ENCODE results near the gene NUPR2. TPM values are rescaled to one million over a fixed set of nuclear protein-coding genes. Genes with fewer than 3 reads are reported as not detected.

NUPR2 gene
- total and polyA plus RNA-seq, 2 of the 4 experiments (the other 2 are of a cell fraction): not detected

DNA sequence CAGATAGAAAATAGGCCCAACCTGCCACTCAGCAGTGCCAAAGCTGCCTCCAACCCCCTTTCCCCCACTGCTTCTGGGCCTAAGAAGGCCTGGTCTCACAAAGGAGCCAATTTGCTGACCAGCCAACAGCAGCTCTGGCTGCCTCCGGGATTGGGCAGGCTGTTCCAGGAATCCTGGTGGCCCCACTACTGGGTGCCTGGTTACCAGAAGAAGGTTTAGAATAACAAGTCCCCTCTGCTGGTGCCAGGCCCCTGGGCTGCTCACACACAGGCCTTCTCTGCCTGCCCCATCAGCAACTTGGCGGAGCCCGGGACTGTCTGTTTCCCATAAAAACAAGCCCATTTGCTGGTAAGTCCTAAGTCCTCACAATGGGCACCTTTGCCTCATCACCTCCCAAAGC is 24.6 kb downstream of the NUPR2 start:
- in situ Hi-C loops (cut with MboI; ENCODE audit: low sequenced_read_pairs): loop anchor here (25.0 kb wide), 2 partner anchors 804 to 1329 kb away; partner anchors contain the start of gene SEC61G
- Histone ChIP-seq H3K56ac (ENCODE audit: extremely low read depth, insufficient read depth, low read length) (no peak overlapping the region), H3K18ac (ENCODE audit: low read depth, low read length) (no peak overlapping the region), H3K4me2 (ENCODE audit: low read depth, low read length) (no peak overlapping the region), H2BK15ac (ENCODE audit: low read depth, low read length) (no peak overlapping the region), H3K4ac (ENCODE audit: low read depth, low read length) (no peak overlapping the region), H2AK9ac (replicated peaks; ENCODE audit: low read depth, low read length, poor library complexity) (no peak overlapping the region), H4K8ac (ENCODE audit: low read depth in 2 of 2, low read length in 2 of 2) (no peak overlapping the region), H4K5ac (ENCODE audit: low read depth, low read length) (no peak overlapping the region), H3K9me3 (ENCODE audit: control insufficient read depth, insufficient read depth, low read length) (no peaks in the 10 kb centered on the region), H2BK5ac (ENCODE audit: low read depth, low read length, poor library complexity, severe bottlenecking) (no peak overlapping the region), H3K9ac (ENCODE audit: low read depth, low read length) (no peak overlapping the region), H3K14ac (replicated peaks; ENCODE audit: low read depth, low read length) (no peak overlapping the region), H3K4me3 (ENCODE audit: insufficient read depth, low read depth, low read length) (no peak overlapping the region), H2AK5ac (ENCODE audit: low read depth, low read length) (no peak overlapping the region), H3K23ac (ENCODE audit: low read depth, low read length) (no peak overlapping the region), H3K4me1 (ENCODE audit: control insufficient read depth, insufficient read depth, low read length) (peaks cover 7% of the 10 kb centered on the region), H2AFZ (replicated peaks; ENCODE audit: low read length, poor library complexity) (no peak overlapping the region), H3K79me1 (ENCODE audit: low read depth in 1 of 2, low read length in 2 of 2) (no peaks in the 10 kb centered on the region), H2BK120ac (ENCODE audit: low read depth, low read length) (no peak overlapping the region), H2BK20ac (ENCODE audit: low read depth, low read length) (no peak overlapping the region), H3K36me3 (ENCODE audit: control insufficient read depth, insufficient read depth, low read length) (peaks cover 10% of the 10 kb centered on the region; the same call in 1 of the 2 replicates), H3K9me1 (ENCODE audit: insufficient read depth, low read length) (no peaks in the 10 kb centered on the region; the same call in 1 of the 2 replicates), H4K20me1 (ENCODE audit: insufficient read depth, low read length) (peaks cover 7% of the 10 kb centered on the region; the same call in 1 of the 2 replicates), H3K27me3 (ENCODE audit: control insufficient read depth, insufficient read depth, low read length) (no peaks in the 10 kb centered on the region), H4K91ac (ENCODE audit: insufficient read depth, low read depth, low read length) (no peak overlapping the region), H3K27ac (ENCODE audit: insufficient read depth, low read length) (no peak overlapping the region)
- ChIA-PET POLR2A (ENCODE audit: unreplicated experiment) (no interaction called here), CTCF (interaction anchor here (2.1 kb wide), 1 partner anchor 13 kb away, joined by 6 read pairs; no protein-coding TSS in a partner anchor)
- WGBS, 2 experiments (ENCODE audit: extremely low coverage in 2 of 2, insufficient read length in 1 of 2): 40% methylated on average over 1 of the region's 3 CpGs; no CpG with 5 or more reads in 1 of the 2 experiments
- intact Hi-C loops (cut with micrococcal nuclease): no loop called here
- BruUV-seq (replicated peaks): no TSS peak
- TF ChIP-seq BHLHE40 (IDR thresholded peaks at IDR 0.05; ENCODE audit: low read depth, low read length) (no peak), MAFK (IDR thresholded peaks at IDR 0.05; ENCODE audit: low read depth, low read length) (no peak), RFX5 (IDR thresholded peaks at IDR 0.05; ENCODE audit: low read depth, low read length) (no peak), SMC3 (IDR thresholded peaks at IDR 0.05; ENCODE audit: low read depth, low read length) (no peak), CEBPB (IDR thresholded peaks at IDR 0.05; ENCODE audit: low read depth, low read length) (no peak), NFE2L2 (IDR thresholded peaks at IDR 0.05; ENCODE audit: low read depth, low read length) (no peak), ELK1 (IDR thresholded peaks at IDR 0.05; ENCODE audit: borderline replicate concordance, low read depth, low read length) (no peak), RCOR1 (IDR thresholded peaks at IDR 0.05; ENCODE audit: insufficient replicate concordance, low read length) (no peak), MXI1 (IDR thresholded peaks at IDR 0.05; ENCODE audit: borderline replicate concordance, low read depth, low read length) (no peak), CTCF (conservative IDR thresholded peaks at IDR 0.05; ENCODE audit: low read depth, low read length) (no peak), POLR2A (IDR thresholded peaks at IDR 0.05; ENCODE audit: low read depth, low read length) (no peak), FOS (IDR thresholded peaks at IDR 0.05; ENCODE audit: low read depth, low read length) (no peak), RAD21 (IDR thresholded peaks at IDR 0.05; ENCODE audit: low read length) (no peak), MAZ (IDR thresholded peaks at IDR 0.05; ENCODE audit: borderline replicate concordance, low read depth, low read length) (no peak), CHD1 (IDR thresholded peaks at IDR 0.05; ENCODE audit: low read depth, low read length) (no peak)
- TF ChIP-seq, protein P1, sequence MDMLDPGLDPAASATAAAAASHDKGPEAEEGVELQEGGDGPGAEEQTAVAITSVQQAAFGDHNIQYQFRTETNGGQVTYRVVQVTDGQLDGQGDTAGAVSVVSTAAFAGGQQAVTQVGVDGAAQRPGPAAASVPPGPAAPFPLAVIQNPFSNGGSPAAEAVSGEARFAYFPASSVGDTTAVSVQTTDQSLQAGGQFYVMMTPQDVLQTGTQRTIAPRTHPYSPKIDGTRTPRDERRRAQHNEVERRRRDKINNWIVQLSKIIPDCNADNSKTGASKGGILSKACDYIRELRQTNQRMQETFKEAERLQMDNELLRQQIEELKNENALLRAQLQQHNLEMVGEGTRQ (IDR thresholded peaks at IDR 0.05; ENCODE audit: low read depth, low read length): no peak
- dilution Hi-C loops (cut with HindIII; ENCODE audit: low sequenced_read_pairs, unreplicated experiment): no loop called here
- ATAC-seq (ENCODE audit: low read depth) (no peak), DNase-seq (no peak)

Measured in IMR-90 (cell line).